HCT116 (cell line): ENCODE results near the gene SPSB3. TPM values are rescaled to one million over a fixed set of nuclear protein-coding genes. Genes with fewer than 3 reads are reported as not detected.

ENCODE experiments used
- ATAC-seq: fragments of 200-7000 bp; cut with Tn5 transposase; 2 replicates; pipeline ENCODE4 v1.9.1; 2020; ENCODE audit warnings: mild to moderate bottlenecking, moderate library complexity
- BruUV-seq: library from RNA; stranded (reverse); fragments of 400-500 nt; replicated peaks from 2 replicates; lab custom pipeline; 2021; lab: Mats Ljungman, UMichigan
- CTCF ChIA-PET: fragments of 300-600 bp; sonication (Branson Sonifier 250); formaldehyde crosslinking; loops from one replicate; lab custom pipeline; 2021; ENCODE audit warnings: antibody characterized with exemption; lab: Charles Lee
- POLR2A ChIA-PET: fragments of 300-600, 350-600 bp; sonication (Branson Sonifier 250); formaldehyde crosslinking; loops from one replicate; lab custom pipeline; 2021; ENCODE audit warnings: antibody characterized with exemption; lab: Charles Lee
- RAD21 ChIA-PET, 2 experiments: fragments of 300-600 bp; sonication (Branson Sonifier 250); formaldehyde crosslinking; loops; one replicate each; lab custom pipeline; 2023; ENCODE audit warnings: low total read pairs in 2 of 2; ENCODE audit not compliant: uncharacterized antibody in 2 of 2, unreplicated experiment in 2 of 2, low non-redundant PET in 1 of 2; lab: Charles Lee
- DNase-seq: peaks from one replicate; pipeline ENCODE4 v3.0.0-alpha.2; 2010; ENCODE audit warnings: low read depth, low spot score
- H2AFZ ChIP-seq: fragments of 200-600 bp; shearing (Covaris generic), sonication (generic); 2 replicates; pipeline ENCODE4 v1.6.1; 2017; ENCODE audit warnings: low read depth, mixed run types, mixed read lengths, antibody characterized with exemption, low read length; ENCODE audit not compliant: poor library complexity, severe bottlenecking
- H3K27ac ChIP-seq: 2 replicates; pipeline ENCODE4 v1.5.1; 2012; ENCODE audit warnings: low read depth, low read length
- H3K27me3 ChIP-seq: fragments of 200-600 bp; sonication (generic); 2 replicates; pipeline ENCODE4 v1.6.1; 2016; ENCODE audit warnings: mixed run types, low read length, mixed read lengths; ENCODE audit not compliant: insufficient read depth
- H3K36me3 ChIP-seq, 2 experiments: fragments of 200-500 bp in 1 of 2; fragments of 200-600 bp in 1 of 2; sonication (Bioruptor generic) in 1 of 2; sonication (generic) in 1 of 2; 2 replicates each; pipeline versions ENCODE4 v1.5.1 to v1.6.1; 2014 to 2016; ENCODE audit warnings: low read length in 2 of 2, inconsistent platforms in 1 of 2, mixed read lengths in 1 of 2, mixed run types in 1 of 2; ENCODE audit not compliant: insufficient read depth in 2 of 2, control insufficient read depth in 1 of 2
- H3K4me1 ChIP-seq, 2 experiments: fragments of 200-600 bp in 1 of 2; sonication (generic) in 1 of 2; 2 replicates each; pipeline versions ENCODE4 v1.5.1 to v1.6.1; 2012 to 2017; ENCODE audit warnings: low read length in 2 of 2, inconsistent platforms in 1 of 2, mild to moderate bottlenecking in 1 of 2, mixed read lengths in 1 of 2, mixed run types in 1 of 2, moderate library complexity in 1 of 2; ENCODE audit not compliant: insufficient read depth in 2 of 2, control insufficient read depth in 1 of 2
- H3K4me2 ChIP-seq: fragments of 200-600 bp; sonication (generic); 2 replicates; pipeline ENCODE4 v1.6.1; 2017; ENCODE audit warnings: mixed run types, low read length, mixed read lengths
- H3K4me3 ChIP-seq, 2 experiments: fragments of 200-600 bp in 1 of 2; sonication (generic) in 1 of 2; replicated peaks in 1 of 2; 2 replicates each; pipeline ENCODE4 v1.5.1; 2011 to 2016; ENCODE audit warnings: low read length in 2 of 2, control low read depth in 1 of 2, low read depth in 1 of 2, mild to moderate bottlenecking in 1 of 2, mixed read lengths in 1 of 2, mixed run types in 1 of 2
- H3K79me2 ChIP-seq: fragments of 200-600 bp; sonication (generic); 2 replicates; pipeline ENCODE4 v1.6.1; 2017; ENCODE audit warnings: mild to moderate bottlenecking, mixed run types, low read length, moderate library complexity, mixed read lengths; ENCODE audit not compliant: insufficient read depth
- H3K9ac ChIP-seq: fragments of 200-600 bp; sonication (generic); 2 replicates; pipeline ENCODE4 v1.6.1; 2016; ENCODE audit warnings: low read length, mixed read lengths
- H3K9me2 ChIP-seq: fragments of 200-600 bp; sonication (generic), shearing (Covaris generic); 2 replicates; pipeline ENCODE4 v1.6.1; 2017; ENCODE audit warnings: mixed run types, mild to moderate bottlenecking, moderate library complexity; ENCODE audit not compliant: insufficient read depth
- H3K9me3 ChIP-seq, 2 experiments: fragments of 200-500 bp in 1 of 2; fragments of 200-600 bp in 1 of 2; sonication (Bioruptor generic) in 1 of 2; sonication (generic) in 1 of 2; 2 replicates each; pipeline ENCODE4 v1.6.1; 2014 to 2017; ENCODE audit warnings: low read length in 2 of 2, mixed read lengths in 2 of 2, inconsistent platforms in 1 of 2, low read depth in 1 of 2, mild to moderate bottlenecking in 1 of 2, mixed run types in 1 of 2, moderate library complexity in 1 of 2; ENCODE audit not compliant: control insufficient read depth in 1 of 2, insufficient read depth in 1 of 2
- H4K20me1 ChIP-seq: fragments of 200-600 bp; sonication (generic), shearing (Covaris generic); 2 replicates; pipeline ENCODE4 v1.6.1; 2017; ENCODE audit warnings: mixed run types, mild to moderate bottlenecking, moderate library complexity; ENCODE audit not compliant: insufficient read depth
- ATF3 ChIP-seq: IDR thresholded peaks from 2 replicates; pipeline ENCODE4 v1.6.1; 2012
- CBX3 ChIP-seq: IDR thresholded peaks from 2 replicates; pipeline ENCODE4 v1.6.1; 2012; ENCODE audit warnings: low read depth
- CEBPB ChIP-seq: IDR thresholded peaks from 2 replicates; pipeline ENCODE4 v1.6.1; 2012; ENCODE audit warnings: low read depth
- EGR1 ChIP-seq: IDR thresholded peaks from 2 replicates; pipeline ENCODE4 v1.6.1; 2012; ENCODE audit warnings: low read depth
- EZH2 ChIP-seq: fragments of 200-600 bp; sonication (generic); IDR thresholded peaks from 2 replicates; pipeline ENCODE4 v1.6.1; 2017; ENCODE audit warnings: antibody characterized with exemption, mixed run types
- FOSL1 ChIP-seq: IDR thresholded peaks from 2 replicates; pipeline ENCODE4 v1.6.1; 2012; ENCODE audit warnings: low read depth
- JUND ChIP-seq: IDR thresholded peaks from 2 replicates; pipeline ENCODE4 v1.6.1; 2012
- MAX ChIP-seq: IDR thresholded peaks from 2 replicates; pipeline ENCODE4 v1.6.1; 2012
- POLR2A ChIP-seq: IDR thresholded peaks from 2 replicates; pipeline ENCODE4 v1.7.0; 2011; ENCODE audit warnings: borderline replicate concordance; ENCODE audit not compliant: insufficient read depth, insufficient read length; ENCODE audit errors: extremely low read depth
- RAD21 ChIP-seq: IDR thresholded peaks from 2 replicates; pipeline ENCODE4 v1.6.1; 2012; ENCODE audit warnings: low read depth, mild to moderate bottlenecking
- SIN3A ChIP-seq: IDR thresholded peaks from 2 replicates; pipeline ENCODE4 v1.6.1; 2012; ENCODE audit warnings: low read depth
- SP1 ChIP-seq: IDR thresholded peaks from 2 replicates; pipeline ENCODE4 v1.6.1; 2012; ENCODE audit warnings: low read depth
- TCF7L2 ChIP-seq: IDR thresholded peaks from 2 replicates; pipeline ENCODE4 v1.7.0; 2011; ENCODE audit warnings: borderline replicate concordance, inconsistent platforms; ENCODE audit not compliant: insufficient read depth, insufficient read length; ENCODE audit errors: extremely low read depth
- YY1 ChIP-seq: IDR thresholded peaks from 2 replicates; pipeline ENCODE4 v1.6.1; 2011; ENCODE audit warnings: low read length, low read depth, moderate library complexity, mild to moderate bottlenecking; ENCODE audit not compliant: insufficient replicate concordance; ENCODE audit errors: extremely low read depth
- ZBTB33 ChIP-seq: IDR thresholded peaks from 2 replicates; pipeline ENCODE4 v1.6.1; 2011; ENCODE audit warnings: mild to moderate bottlenecking, low read length, moderate library complexity; ENCODE audit not compliant: insufficient replicate concordance; ENCODE audit errors: extremely low read depth
- ZFX ChIP-seq: fragments of 450-650 bp; IDR thresholded peaks from 2 replicates; pipeline ENCODE4 v1.6.1; 2017
- ZNF274 ChIP-seq: fragments of 200-500 bp; sonication (Bioruptor generic); IDR thresholded peaks from 2 replicates; pipeline ENCODE4 v1.6.1; 2014; ENCODE audit warnings: mild to moderate bottlenecking, low read depth, low read length, inconsistent platforms
- intact Hi-C: fragments of 100-400 bp; cut with micrococcal nuclease; formaldehyde crosslinking; loops from 2 replicates; pipeline ENCODE4 v1.10.0; 2022
- total RNA-seq: library from RNA; stranded (reverse); gene quantifications from one replicate; pipeline ENCODE4 v1.2.1, GENCODE V29; 2021; ENCODE audit not compliant: unreplicated experiment
- TF ChIP-seq, protein P1 (sequence below): IDR thresholded peaks from 2 replicates; pipeline ENCODE4 v1.6.1; 2012; ENCODE audit warnings: low read depth

The SPSB3 gene
- total RNA-seq, 1 experiment from 2014 or later, result 31.6 TPM

- TF ChIP-seq EZH2, result no peak
- TF ChIP-seq ATF3, result no peak
- no peak for TF ChIP-seq RAD21
- no peak for TF ChIP-seq POLR2A
- TF ChIP-seq YY1, result no peak
- no peak for TF ChIP-seq FOSL1
- no peak for TF ChIP-seq SP1
- no peak for TF ChIP-seq TCF7L2
- no peak for TF ChIP-seq JUND
Measured at GRCh38 chr16:1793578-1794220, 11.3 kb upstream of the SPSB3 start, which contains the start of gene IGFALS (continued).

DNA sequence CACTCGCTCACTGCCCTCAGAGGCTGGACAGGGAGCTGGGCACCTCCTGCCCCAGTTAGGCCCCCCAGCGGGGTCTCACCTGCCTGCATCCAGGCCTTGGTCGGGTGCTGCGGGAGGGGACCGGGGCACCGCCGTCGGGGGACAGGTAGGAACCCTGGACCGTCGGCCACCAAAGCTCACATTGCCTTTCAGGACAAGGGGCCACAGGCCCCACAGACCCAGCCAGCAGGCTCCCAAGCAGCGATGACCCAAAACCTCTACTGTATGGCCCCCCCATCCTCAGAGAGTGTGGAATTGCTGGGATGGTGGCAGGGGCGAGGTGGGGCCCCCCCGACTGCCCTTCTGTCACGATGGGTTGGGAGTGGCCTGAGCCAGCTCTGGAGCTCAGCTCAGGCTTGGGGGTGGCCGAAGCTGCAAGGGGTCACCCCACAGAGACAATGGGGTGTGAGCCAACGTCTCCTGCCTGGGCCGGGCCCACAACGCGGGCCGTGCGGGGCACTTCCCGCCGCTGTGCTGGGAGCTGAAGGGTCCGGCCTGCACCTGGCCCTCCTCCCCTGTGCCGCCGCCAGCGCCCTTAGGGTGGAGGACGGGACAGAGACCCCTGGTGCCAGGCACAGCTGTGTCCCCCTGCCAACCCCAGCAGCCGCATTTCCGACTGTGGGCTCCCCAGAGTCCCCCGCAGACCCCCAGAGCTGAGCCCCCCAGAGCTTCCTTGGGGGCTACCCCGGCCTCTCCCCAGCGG is 10.6 kb upstream of the SPSB3 start:
- Histone ChIP-seq H3K9me2 (no peaks in the 10 kb centered on the region), H4K20me1 (no peaks in the 10 kb centered on the region), H3K4me3 (no peak overlapping the region), H3K36me3 (no peaks in the 10 kb centered on the region; a peak in 1 of 4 replicates), H3K9me3 (no peaks in the 10 kb centered on the region), H3K27ac (no peak overlapping the region), H3K4me1 (no peaks in the 10 kb centered on the region), H2AFZ (no peak overlapping the region), H3K79me2 (no peaks in the 10 kb centered on the region), H3K9ac (no peak overlapping the region), H3K27me3 (no peaks in the 10 kb centered on the region), H3K4me2 (no peak overlapping the region)
- RAD21 ChIA-PET, result no interaction called here
- ATAC-seq (no peak), DNase-seq (no peak)
- CTCF ChIA-PET, result no interaction called here
- POLR2A ChIA-PET, result no interaction called here
- no peak for TF ChIP-seq SIN3A
- TF ChIP-seq EGR1, result no peak
- TF ChIP-seq, protein P1, sequence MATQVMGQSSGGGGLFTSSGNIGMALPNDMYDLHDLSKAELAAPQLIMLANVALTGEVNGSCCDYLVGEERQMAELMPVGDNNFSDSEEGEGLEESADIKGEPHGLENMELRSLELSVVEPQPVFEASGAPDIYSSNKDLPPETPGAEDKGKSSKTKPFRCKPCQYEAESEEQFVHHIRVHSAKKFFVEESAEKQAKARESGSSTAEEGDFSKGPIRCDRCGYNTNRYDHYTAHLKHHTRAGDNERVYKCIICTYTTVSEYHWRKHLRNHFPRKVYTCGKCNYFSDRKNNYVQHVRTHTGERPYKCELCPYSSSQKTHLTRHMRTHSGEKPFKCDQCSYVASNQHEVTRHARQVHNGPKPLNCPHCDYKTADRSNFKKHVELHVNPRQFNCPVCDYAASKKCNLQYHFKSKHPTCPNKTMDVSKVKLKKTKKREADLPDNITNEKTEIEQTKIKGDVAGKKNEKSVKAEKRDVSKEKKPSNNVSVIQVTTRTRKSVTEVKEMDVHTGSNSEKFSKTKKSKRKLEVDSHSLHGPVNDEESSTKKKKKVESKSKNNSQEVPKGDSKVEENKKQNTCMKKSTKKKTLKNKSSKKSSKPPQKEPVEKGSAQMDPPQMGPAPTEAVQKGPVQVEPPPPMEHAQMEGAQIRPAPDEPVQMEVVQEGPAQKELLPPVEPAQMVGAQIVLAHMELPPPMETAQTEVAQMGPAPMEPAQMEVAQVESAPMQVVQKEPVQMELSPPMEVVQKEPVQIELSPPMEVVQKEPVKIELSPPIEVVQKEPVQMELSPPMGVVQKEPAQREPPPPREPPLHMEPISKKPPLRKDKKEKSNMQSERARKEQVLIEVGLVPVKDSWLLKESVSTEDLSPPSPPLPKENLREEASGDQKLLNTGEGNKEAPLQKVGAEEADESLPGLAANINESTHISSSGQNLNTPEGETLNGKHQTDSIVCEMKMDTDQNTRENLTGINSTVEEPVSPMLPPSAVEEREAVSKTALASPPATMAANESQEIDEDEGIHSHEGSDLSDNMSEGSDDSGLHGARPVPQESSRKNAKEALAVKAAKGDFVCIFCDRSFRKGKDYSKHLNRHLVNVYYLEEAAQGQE, result no peak
- no peak for TF ChIP-seq CBX3
- TF ChIP-seq ATF3, result no peak
- no peak for TF ChIP-seq YY1
- no peak for TF ChIP-seq ZNF274
- no peak for TF ChIP-seq FOSL1
- no peak for TF ChIP-seq ZFX
- TF ChIP-seq MAX, result no peak
- TF ChIP-seq CEBPB, result no peak
- TF ChIP-seq RAD21, result no peak
- no peak for TF ChIP-seq SP1
- TF ChIP-seq ZBTB33, result no peak
- BruUV-seq, result no TSS peak
- intact Hi-C loops, result no loop called here
